ENCODE results near the gene BRINP1. TPM values are rescaled to one million over a fixed set of nuclear protein-coding genes. Genes with fewer than 3 reads are reported as not detected.

BRINP1 gene
- total and polyA plus RNA-seq, 2 of the 8 experiments (the other 6 are each of a cell fraction or from before 2014, with no cell fraction given), result 19.5 to 20.5 TPM

- TF ChIP-seq CHD7 (IDR thresholded peaks at IDR 0.05; ENCODE audit: insufficient replicate concordance, low read length), result peak; percentile 92
- TF ChIP-seq CBX8 (IDR thresholded peaks at IDR 0.05; ENCODE audit: borderline replicate concordance, low read depth, low read length), result no peak
- TF ChIP-seq SP1 (IDR thresholded peaks at IDR 0.05; ENCODE audit: low read depth, low read length), result peak; percentile 94
- peak in 1 of 2 experiments; percentile 90; a peak in 1 of 4 replicates for TF ChIP-seq HDAC2 (IDR thresholded peaks at IDR 0.05; ENCODE audit: borderline replicate concordance in 1 of 2, low read depth in 2 of 2, low read length in 2 of 2)
- peak; percentile 38; the same call in 1 of the 2 replicates for TF ChIP-seq ATF2 (IDR thresholded peaks at IDR 0.05; ENCODE audit: low read length)
- peak; percentile 80 for TF ChIP-seq RBBP5 (IDR thresholded peaks at IDR 0.05; ENCODE audit: borderline replicate concordance, low read depth, low read length)
- peak; percentile 76 to 83 for TF ChIP-seq BCL11A (IDR thresholded peaks at IDR 0.05; ENCODE audit: low read depth in 2 of 2, low read length in 2 of 2)
Observed at GRCh38 chr9:119298076-119298853, 71.0 kb downstream of the BRINP1 start (continued).
